Ovary (tissue), 3 donors: Measurements from ENCODE around the gene CLASP1.

Source experiments
- EP300 ChIP-seq: sonication (generic); formaldehyde crosslinking; IDR thresholded peaks from one replicate; pipeline ENCODE4 v1.6.1; 2017; ENCODE audit warnings: antibody characterized with exemption
- POLR2A ChIP-seq: fragments of 450-650 bp; IDR thresholded peaks from one replicate; pipeline ENCODE4 v1.6.1; 2017; ENCODE audit warnings: antibody characterized with exemption, mild to moderate bottlenecking, moderate library complexity
- TF ChIP-seq, protein P1 (sequence below), 3 donors: fragments of 450-650 bp in 2 of 3; fragments of 200-600 bp in 1 of 3; IDR thresholded peaks; one replicate each; pipeline versions ENCODE4 v1.5.1 to v1.8.0; 2016 to 2022; ENCODE audit warnings: antibody characterized with exemption in 3 of 3, mild to moderate bottlenecking in 1 of 3
- donor health status: DM: no; HTN: no; CAD: no.

DNA sequence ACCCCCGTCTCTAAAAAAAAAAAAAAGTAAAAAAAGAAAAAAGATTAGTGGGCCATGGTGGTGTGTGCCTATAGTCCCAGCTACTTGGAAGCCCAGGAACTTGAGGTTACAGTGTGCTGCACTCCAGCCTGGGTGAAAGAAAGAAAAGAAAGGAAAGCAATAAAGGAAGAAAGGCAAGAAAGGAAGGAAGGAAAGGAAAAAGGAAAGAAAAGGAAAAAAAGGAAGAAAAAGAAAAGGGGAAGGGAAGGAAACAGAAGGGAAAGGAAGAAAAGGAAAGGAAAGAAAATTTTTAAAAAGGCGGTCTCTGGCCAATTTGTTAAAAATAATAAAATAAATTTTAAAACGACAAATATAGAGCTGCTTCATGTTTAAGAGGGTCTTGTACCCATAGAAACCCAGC lies 192.9 kb downstream of the CLASP1 start:
- TF ChIP-seq, protein P1, sequence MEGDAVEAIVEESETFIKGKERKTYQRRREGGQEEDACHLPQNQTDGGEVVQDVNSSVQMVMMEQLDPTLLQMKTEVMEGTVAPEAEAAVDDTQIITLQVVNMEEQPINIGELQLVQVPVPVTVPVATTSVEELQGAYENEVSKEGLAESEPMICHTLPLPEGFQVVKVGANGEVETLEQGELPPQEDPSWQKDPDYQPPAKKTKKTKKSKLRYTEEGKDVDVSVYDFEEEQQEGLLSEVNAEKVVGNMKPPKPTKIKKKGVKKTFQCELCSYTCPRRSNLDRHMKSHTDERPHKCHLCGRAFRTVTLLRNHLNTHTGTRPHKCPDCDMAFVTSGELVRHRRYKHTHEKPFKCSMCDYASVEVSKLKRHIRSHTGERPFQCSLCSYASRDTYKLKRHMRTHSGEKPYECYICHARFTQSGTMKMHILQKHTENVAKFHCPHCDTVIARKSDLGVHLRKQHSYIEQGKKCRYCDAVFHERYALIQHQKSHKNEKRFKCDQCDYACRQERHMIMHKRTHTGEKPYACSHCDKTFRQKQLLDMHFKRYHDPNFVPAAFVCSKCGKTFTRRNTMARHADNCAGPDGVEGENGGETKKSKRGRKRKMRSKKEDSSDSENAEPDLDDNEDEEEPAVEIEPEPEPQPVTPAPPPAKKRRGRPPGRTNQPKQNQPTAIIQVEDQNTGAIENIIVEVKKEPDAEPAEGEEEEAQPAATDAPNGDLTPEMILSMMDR (IDR thresholded peaks at IDR 0.05), result no peak
- no peak for TF ChIP-seq POLR2A
- no peak for TF ChIP-seq EP300
